Endodermal cell (in vitro differentiated cells): Measurements from ENCODE around the gene RNF215. TPM values are rescaled to one million over a fixed set of nuclear protein-coding genes. Genes with fewer than 3 reads are reported as not detected.
A peak's percentile ranks its signal among the peaks of the same experiment; 100 is the strongest.

Experiments
- DNase-seq: peaks from one replicate; pipeline ENCODE4 v3.0.0-alpha.2; 2017
- H3K27ac ChIP-seq: 2 replicates; pipeline ENCODE4 v1.5.1; 2013; ENCODE audit warnings: mild to moderate bottlenecking, low read depth, low read length, moderate library complexity
- H3K27me3 ChIP-seq: 2 replicates; pipeline ENCODE4 v1.6.1; 2013; ENCODE audit warnings: mild to moderate bottlenecking, low read length, moderate library complexity; ENCODE audit not compliant: insufficient read depth, control insufficient read depth, poor library complexity, severe bottlenecking
- H3K36me3 ChIP-seq: 2 replicates; pipeline ENCODE4 v1.7.0; 2013; ENCODE audit warnings: mild to moderate bottlenecking, low read length, moderate library complexity; ENCODE audit not compliant: control insufficient read depth, insufficient read depth
- H3K4me1 ChIP-seq: one replicate; pipeline ENCODE4 v1.7.0; 2013; ENCODE audit warnings: low read length; ENCODE audit not compliant: control insufficient read depth, insufficient read depth
- H3K4me3 ChIP-seq: 2 replicates; pipeline ENCODE4 v1.5.1; 2013; ENCODE audit warnings: mild to moderate bottlenecking, low read length, moderate library complexity
- H3K9ac ChIP-seq: 2 replicates; pipeline ENCODE4 v1.6.1; 2013; ENCODE audit warnings: mild to moderate bottlenecking, low read length, moderate library complexity; ENCODE audit not compliant: poor library complexity, severe bottlenecking; ENCODE audit errors: extremely low read depth
- H3K9me3 ChIP-seq: 2 replicates; pipeline ENCODE4 v1.6.1; 2013; ENCODE audit warnings: mild to moderate bottlenecking, low read length, moderate library complexity; ENCODE audit not compliant: control insufficient read depth
- H3K27ac Mint-ChIP-seq: 2 replicates; pipeline ENCODE4 v1.8.0; 2020; ENCODE audit warnings: mixed read lengths
- H3K27me3 Mint-ChIP-seq: 2 replicates; pipeline ENCODE4 v1.8.0; 2021; ENCODE audit warnings: mild to moderate bottlenecking, mixed read lengths; ENCODE audit not compliant: insufficient read depth
- H3K36me3 Mint-ChIP-seq: 2 replicates; pipeline ENCODE4 v1.8.0; 2020; ENCODE audit warnings: low read depth, mixed read lengths
- H3K4me1 Mint-ChIP-seq: 2 replicates; pipeline ENCODE4 v1.8.0; 2020; ENCODE audit warnings: mixed read lengths
- H3K4me3 Mint-ChIP-seq: 2 replicates; pipeline ENCODE4 v1.8.0; 2020; ENCODE audit warnings: mild to moderate bottlenecking, moderate library complexity, mixed read lengths
- H3K9me3 Mint-ChIP-seq: 2 replicates; pipeline ENCODE4 v1.8.0; 2020; ENCODE audit warnings: mild to moderate bottlenecking, mixed read lengths
- CTCF ChIP-seq: fragments of 200-600 bp; sonication (generic); conservative IDR thresholded peaks from 2 replicates; pipeline ENCODE4 v1.5.0; 2021; ENCODE audit warnings: antibody characterized with exemption, mild to moderate bottlenecking
- WGBS, 2 experiments: methylation state at CpG; one replicate each; pipeline versions ENCODE4 v1.1.5 to v1.1.7; 2013; ENCODE audit warnings: missing lambda C conversion rate in 2 of 2, mixed read lengths in 1 of 2; ENCODE audit not compliant: insufficient coverage in 1 of 2, insufficient read length in 1 of 2; 5-methylcytosine and 5-hydroxymethylcytosine counted together
- long read RNA-seq, 4 experiments: library from polyadenylated mRNA in 2 of 4; library from RNA in 1 of 4; library from capped mRNA in 1 of 4; stranded (forward) in 3 of 4; unstranded in 1 of 4; transcript quantifications; one replicate each; pipeline ENCODE4 v2.0.0, GENCODE V29; 2020 to 2021; ENCODE audit warnings: inconsistent platforms in 1 of 4
- polyA plus RNA-seq, 2 experiments: library from polyadenylated mRNA; stranded (reverse); fragments of 50-300 nt; gene quantifications; one replicate each; pipeline ENCODE4 v1.2.3, GENCODE V29; 2013
- total RNA-seq, 2 donors: library from RNA; stranded (reverse); fragmentation: NEBNext Ultra II Directional in 1 of 2; extraction: Animal tissue kit (Norgen Biotek cat#: 25700) in 1 of 2; gene quantifications; 2 replicates in 1 of 2; 3 replicates in 1 of 2; pipeline ENCODE4 v1.2.1, GENCODE V29; 2021

RNF215 gene
- total RNA-seq: 10 to 100 TPM; 44.0 to 46.7 TPM
- 24.2 TPM for polyA plus RNA-seq (2013, experiment 1 of 2)
- polyA plus RNA-seq (2013, experiment 2 of 2): 25.6 TPM
- long read RNA-seq, experiment 1, partial matches to known transcripts: 2 of 6 reads
- long read RNA-seq, experiment 1, other reads (novel, unspliced or antisense): 4 of 6 reads
- long read RNA-seq, experiment 2, transcript RNF215-203 (9 exons, 1,992 nt): major isoform, 9 of 13 reads
- long read RNA-seq, experiment 2, partial matches to known transcripts: 1 of 13 reads
- long read RNA-seq, experiment 2, other reads (novel, unspliced or antisense): 3 of 13 reads
- long read RNA-seq, experiment 3, partial matches to known transcripts: 1 of 2 reads
- long read RNA-seq, experiment 3, other reads (novel, unspliced or antisense): 1 of 2 reads
- long read RNA-seq, experiment 4: 0 reads

GRCh38 chr22:30386960-30387827 lies at the start of gene RNF215:
Gene RNF215, minus strand, starts transcription at chr22:30387411. Its CDS starts 98 bp downstream, at chr22:30387313.
- WGBS, 2 experiments: 1 to 4% methylated on average over 31 to 94 of the region's 95 CpGs
- H3K27ac ChIP-seq: no peak within 1 kb of the TSS
- peak; percentile 98 for DNase-seq
- no peaks in the 10 kb centered on the region for H3K27me3 ChIP-seq
- Mint-ChIP-seq H3K4me1 (peaks cover 16% of the 10 kb centered on the region), H3K27ac (peak within 1 kb of the TSS; percentile 89), H3K36me3 (peaks cover 9% of the 10 kb centered on the region), H3K9me3 (peaks cover 15% of the 10 kb centered on the region), H3K4me3 (peak within 1 kb of the TSS; percentile 76), H3K27me3 (no peaks in the 10 kb centered on the region)
- H3K4me1 ChIP-seq: no peaks in the 10 kb centered on the region
- peak within 1 kb of the TSS; percentile 81 for H3K4me3 ChIP-seq
- peaks cover 5% of the 10 kb centered on the region for H3K36me3 ChIP-seq
- H3K9ac ChIP-seq: peak within 1 kb of the TSS; percentile 55
- peak; percentile 96 for TF ChIP-seq CTCF
- H3K9me3 ChIP-seq: peaks cover 3% of the 10 kb centered on the region

GRCh38 chr22:30436196-30436595 lies 49.0 kb upstream of the RNF215 start:
- no peak overlapping the region for H3K9ac ChIP-seq
- Mint-ChIP-seq H3K27me3 (peaks cover 5% of the 10 kb centered on the region), H3K36me3 (no peaks in the 10 kb centered on the region), H3K4me1 (no peaks in the 10 kb centered on the region), H3K4me3 (no peak overlapping the region), H3K9me3 (no peaks in the 10 kb centered on the region), H3K27ac (no peak overlapping the region)
- no peaks in the 10 kb centered on the region for H3K36me3 ChIP-seq
- no peaks in the 10 kb centered on the region for H3K9me3 ChIP-seq
- 86 to 90% methylated on average over 1 to 2 of the region's 2 CpGs for WGBS, 2 experiments
- no peak overlapping the region for H3K27ac ChIP-seq
- TF ChIP-seq CTCF: no peak
- H3K4me1 ChIP-seq: no peaks in the 10 kb centered on the region
- DNase-seq: no peak
- no peak overlapping the region for H3K4me3 ChIP-seq
- no peaks in the 10 kb centered on the region for H3K27me3 ChIP-seq

GRCh38 chr22:30435674-30436126 lies 48.5 kb upstream of the RNF215 start:
- Histone ChIP-seq H3K9me3 (no peaks in the 10 kb centered on the region), H3K36me3 (no peaks in the 10 kb centered on the region), H3K9ac (no peak overlapping the region), H3K4me3 (no peak overlapping the region), H3K27ac (no peak overlapping the region), H3K4me1 (no peaks in the 10 kb centered on the region), H3K27me3 (no peaks in the 10 kb centered on the region)
- Mint-ChIP-seq H3K4me1 (no peaks in the 10 kb centered on the region), H3K4me3 (no peak overlapping the region), H3K27me3 (peaks cover 5% of the 10 kb centered on the region), H3K9me3 (no peaks in the 10 kb centered on the region), H3K27ac (no peak overlapping the region), H3K36me3 (no peaks in the 10 kb centered on the region)
- WGBS, 2 experiments: 86 to 88% methylated on average over 6 of the region's 6 CpGs
- no peak for TF ChIP-seq CTCF
- no peak for DNase-seq
